ENCODE results near the gene RBM19.

The RBM19 gene

DNA sequence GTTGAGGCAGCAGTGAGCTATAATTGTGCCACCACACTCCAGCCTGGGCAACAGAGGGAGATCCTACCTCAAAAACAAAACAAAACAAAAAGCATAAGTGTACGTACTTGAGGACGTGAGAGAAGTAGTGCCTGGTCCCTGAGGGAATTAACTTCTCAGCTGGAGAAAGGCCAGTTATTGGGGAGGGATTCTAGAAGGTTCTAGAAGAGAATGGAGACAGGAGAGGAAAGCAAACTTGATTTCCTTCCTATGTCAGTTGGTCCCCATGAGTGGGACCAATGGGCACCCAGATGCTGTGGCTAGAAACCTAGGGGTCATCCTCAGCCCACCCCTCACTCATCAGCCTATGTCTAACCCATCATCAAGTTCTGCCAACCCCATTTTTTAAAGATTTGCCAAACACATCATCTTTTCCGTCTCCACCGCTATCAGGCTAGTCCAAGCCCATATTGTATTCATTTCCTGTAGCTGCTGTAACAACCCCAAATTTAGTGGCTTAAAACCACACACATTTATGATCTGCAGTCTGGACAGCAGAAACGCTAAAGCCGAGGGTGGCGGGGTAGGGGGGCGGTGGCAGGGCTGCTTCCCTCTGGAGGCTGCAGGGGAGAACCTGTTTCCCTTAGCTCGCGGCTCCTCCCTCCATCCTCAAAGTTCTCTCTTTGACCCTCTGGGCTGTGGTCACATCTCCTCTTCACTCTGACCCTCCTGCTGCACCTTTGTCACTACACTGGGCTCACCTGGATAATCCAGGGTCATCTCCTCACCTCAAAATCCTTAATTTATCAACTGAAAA, 7.2 kb upstream of the RBM19 start:
- H3K27me3 ChIP-seq (ENCODE audit: control insufficient read depth in 2 of 2, insufficient read depth in 2 of 2, low read length in 2 of 2) = peaks cover 3 to 6% of the 10 kb centered on the region in 2 donors

DNA sequence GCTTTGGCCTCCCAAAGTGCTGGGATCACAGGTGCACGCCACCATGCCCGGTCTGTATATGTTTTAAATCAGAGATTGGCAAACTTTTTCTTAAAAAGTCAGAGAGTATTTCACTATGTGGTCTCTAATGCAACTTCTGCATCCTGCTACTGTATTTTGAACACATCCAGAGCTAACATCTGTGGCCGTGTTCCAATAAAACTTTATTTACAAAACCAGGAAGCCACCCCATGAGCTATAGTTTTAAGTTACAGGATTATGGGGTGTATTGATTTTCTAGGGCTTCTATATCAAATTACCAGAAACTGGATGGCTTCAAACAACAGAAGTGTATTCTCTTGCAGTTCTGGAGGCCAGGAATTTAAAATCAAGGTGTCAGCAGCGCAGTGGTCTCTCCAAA, 5.3 kb upstream of the RBM19 start:
- H3K9ac ChIP-seq (ENCODE audit: low read depth in 1 of 2, low read length in 2 of 2) = no peak overlapping the region
- H3K4me1 ChIP-seq (ENCODE audit: control insufficient read depth in 2 of 2, insufficient read depth in 2 of 2, low read length in 2 of 2) = peaks cover 0 to 7% of the 10 kb centered on the region in 2 donors
- H3K36me3 ChIP-seq (ENCODE audit: control insufficient read depth in 2 of 2, insufficient read depth in 2 of 2, low read length in 2 of 2) = no peaks in the 10 kb centered on the region
- H3K9me3 ChIP-seq (ENCODE audit: control insufficient read depth in 2 of 2, low read length in 2 of 2) = no peaks in the 10 kb centered on the region
- H3K4me3 ChIP-seq (ENCODE audit: low read length in 2 of 2) = no peak overlapping the region
- peaks cover 0 to 4% of the 10 kb centered on the region in 2 donors for H3K27me3 ChIP-seq (ENCODE audit: control insufficient read depth in 2 of 2, insufficient read depth in 2 of 2, low read length in 2 of 2)
- H3K27ac ChIP-seq (ENCODE audit: low read depth in 2 of 2, low read length in 2 of 2) = no peak overlapping the region

More for the DNA sequence above, 7.2 kb upstream of the RBM19 start:
- Histone ChIP-seq H3K4me3 (ENCODE audit: low read length in 2 of 2) (no peak overlapping the region), H3K4me1 (ENCODE audit: control insufficient read depth in 2 of 2, insufficient read depth in 2 of 2, low read length in 2 of 2) (no peaks in the 10 kb centered on the region), H3K9ac (ENCODE audit: low read depth in 1 of 2, low read length in 2 of 2) (no peak overlapping the region), H3K36me3 (ENCODE audit: control insufficient read depth in 2 of 2, insufficient read depth in 2 of 2, low read length in 2 of 2) (no peaks in the 10 kb centered on the region), H3K9me3 (ENCODE audit: control insufficient read depth in 2 of 2, low read length in 2 of 2) (no peaks in the 10 kb centered on the region), H3K27ac (ENCODE audit: low read depth in 2 of 2, low read length in 2 of 2) (no peak overlapping the region)

DNA sequence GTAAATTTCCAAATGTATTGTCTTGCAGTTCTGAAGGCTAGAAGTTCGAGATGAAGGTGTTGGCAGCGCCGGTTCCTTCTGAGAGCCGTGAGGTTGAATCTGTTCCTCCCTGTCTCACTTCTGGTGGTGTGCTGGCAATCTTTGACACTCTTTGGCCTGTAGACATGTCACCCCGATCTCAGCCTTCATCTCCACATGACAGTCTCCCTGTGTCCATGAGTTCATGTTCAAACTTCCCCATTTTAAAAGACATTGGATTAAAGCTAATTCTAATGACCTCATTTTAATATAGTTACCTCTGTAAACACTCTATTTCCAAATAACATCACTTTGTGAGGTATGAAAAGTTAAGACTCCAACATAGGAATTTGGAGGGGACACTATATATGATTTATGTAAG, 4.1 kb upstream of the RBM19 start:
- no peaks in the 10 kb centered on the region for H3K36me3 ChIP-seq (ENCODE audit: control insufficient read depth in 2 of 2, insufficient read depth in 2 of 2, low read length in 2 of 2)

DNA sequence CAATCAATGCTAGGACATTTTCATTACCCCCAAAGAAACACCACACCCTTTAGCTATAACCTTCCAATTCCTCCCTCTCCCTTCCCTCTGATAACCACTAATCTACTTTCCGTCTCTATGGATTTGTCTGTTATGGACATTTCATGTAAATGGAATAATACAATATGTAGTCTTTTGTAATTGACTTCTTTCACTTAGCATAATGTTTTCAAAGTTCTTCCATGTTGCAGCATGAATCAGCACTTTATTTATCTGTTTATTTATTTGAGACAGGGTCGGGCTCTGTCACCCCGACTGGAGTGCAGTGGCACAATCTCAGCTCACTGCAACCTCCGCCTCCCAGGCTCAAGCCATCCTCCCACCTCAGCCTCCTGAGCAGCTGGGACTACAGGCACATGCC, 1.2 kb upstream of the RBM19 start:
- Histone ChIP-seq H3K4me1 (ENCODE audit: control insufficient read depth in 2 of 2, insufficient read depth in 2 of 2, low read length in 2 of 2) (peaks cover 6 to 14% of the 10 kb centered on the region in 2 donors), H3K36me3 (ENCODE audit: control insufficient read depth in 2 of 2, insufficient read depth in 2 of 2, low read length in 2 of 2) (peaks cover 1 to 2% of the 10 kb centered on the region in 2 donors), H3K27ac (ENCODE audit: low read depth in 2 of 2, low read length in 2 of 2) (no peak overlapping the region), H3K9ac (ENCODE audit: low read depth in 1 of 2, low read length in 2 of 2) (no peak overlapping the region), H3K27me3 (ENCODE audit: control insufficient read depth in 2 of 2, insufficient read depth in 2 of 2, low read length in 2 of 2) (no peaks in the 10 kb centered on the region), H3K4me3 (ENCODE audit: low read length in 2 of 2) (no peak overlapping the region), H3K9me3 (ENCODE audit: control insufficient read depth in 2 of 2, low read length in 2 of 2) (no peaks in the 10 kb centered on the region)

More for the DNA sequence above, 4.1 kb upstream of the RBM19 start:
- Histone ChIP-seq H3K4me1 (ENCODE audit: control insufficient read depth in 2 of 2, insufficient read depth in 2 of 2, low read length in 2 of 2) (peaks cover 5 to 14% of the 10 kb centered on the region in 2 donors), H3K4me3 (ENCODE audit: low read length in 2 of 2) (no peak overlapping the region), H3K9me3 (ENCODE audit: control insufficient read depth in 2 of 2, low read length in 2 of 2) (no peaks in the 10 kb centered on the region), H3K9ac (ENCODE audit: low read depth in 1 of 2, low read length in 2 of 2) (no peak overlapping the region), H3K27ac (ENCODE audit: low read depth in 2 of 2, low read length in 2 of 2) (no peak overlapping the region), H3K27me3 (ENCODE audit: control insufficient read depth in 2 of 2, insufficient read depth in 2 of 2, low read length in 2 of 2) (peaks cover 0 to 4% of the 10 kb centered on the region in 2 donors)

DNA sequence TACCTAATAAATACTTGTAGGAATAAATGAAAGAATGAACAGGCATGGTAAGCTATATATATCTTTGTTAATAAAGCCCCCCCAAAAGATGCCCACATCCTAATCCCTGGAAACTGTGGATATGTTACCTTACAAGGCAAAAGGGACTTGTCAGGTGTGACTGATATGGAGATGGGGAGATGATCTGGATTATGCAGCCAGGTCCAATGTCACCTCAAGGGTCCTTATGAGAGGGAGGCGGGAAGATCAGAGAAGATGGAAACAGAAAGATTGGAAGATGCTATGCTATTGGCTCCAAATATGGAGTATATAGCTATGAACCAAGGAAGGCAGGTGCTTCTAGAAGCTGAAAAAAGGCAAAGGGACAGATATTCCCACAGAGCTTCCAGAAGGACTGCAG, 3.4 kb downstream of the RBM19 start:
- H3K36me3 ChIP-seq (ENCODE audit: control insufficient read depth in 2 of 2, insufficient read depth in 2 of 2, low read length in 2 of 2) = peaks cover 34 to 47% of the 10 kb centered on the region in 2 donors
- no peaks in the 10 kb centered on the region for H3K9me3 ChIP-seq (ENCODE audit: control insufficient read depth in 2 of 2, low read length in 2 of 2)
- H3K9ac ChIP-seq (ENCODE audit: low read depth in 1 of 2, low read length in 2 of 2) = no peak overlapping the region
- peaks cover 6 to 14% of the 10 kb centered on the region in 2 donors for H3K4me1 ChIP-seq (ENCODE audit: control insufficient read depth in 2 of 2, insufficient read depth in 2 of 2, low read length in 2 of 2)
- H3K4me3 ChIP-seq (ENCODE audit: low read length in 2 of 2) = no peak overlapping the region
- H3K27ac ChIP-seq (ENCODE audit: low read depth in 2 of 2, low read length in 2 of 2) = no peak overlapping the region
- no peaks in the 10 kb centered on the region for H3K27me3 ChIP-seq (ENCODE audit: control insufficient read depth in 2 of 2, insufficient read depth in 2 of 2, low read length in 2 of 2)

DNA sequence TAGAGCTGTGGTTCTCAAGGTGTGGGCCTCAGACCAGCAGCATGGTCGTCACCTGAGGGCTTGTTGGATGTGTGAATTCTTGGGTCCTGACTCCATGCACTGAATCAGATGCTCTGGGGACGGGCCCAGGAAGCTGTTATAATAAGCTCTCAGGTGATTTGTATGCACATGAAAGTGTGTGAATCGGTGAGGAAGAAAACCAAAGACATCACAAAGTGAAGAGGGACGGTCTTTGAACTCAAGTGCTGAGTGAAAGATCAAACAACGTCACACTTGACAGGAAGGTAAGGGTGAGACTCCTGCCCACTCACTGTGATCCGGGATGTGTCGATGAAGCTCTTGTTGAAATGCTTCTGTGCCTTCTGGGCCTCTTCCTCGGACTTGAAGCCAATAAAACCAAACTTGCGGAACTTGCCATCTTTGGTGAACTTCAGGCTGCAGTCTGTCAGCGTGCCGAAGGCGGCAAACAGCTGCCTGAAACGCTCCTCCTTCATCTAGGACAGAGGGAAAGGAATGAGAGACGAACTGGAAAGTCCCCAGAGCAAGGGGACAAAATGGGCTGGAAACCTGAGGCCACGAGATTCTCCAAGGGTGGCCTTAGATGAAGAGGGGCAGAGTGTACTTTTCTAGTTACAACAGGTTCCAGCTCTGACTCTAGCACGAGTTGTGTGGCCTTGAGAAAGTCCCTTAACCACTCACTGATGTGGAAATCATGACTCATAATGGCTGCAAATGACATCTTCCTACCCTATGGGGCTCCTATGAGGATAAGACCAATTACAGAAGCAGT, 4.0 kb downstream of the RBM19 start:
- peaks cover 37 to 50% of the 10 kb centered on the region in 2 donors for H3K36me3 ChIP-seq (ENCODE audit: control insufficient read depth in 2 of 2, insufficient read depth in 2 of 2, low read length in 2 of 2)
- H3K9me3 ChIP-seq (ENCODE audit: control insufficient read depth in 2 of 2, low read length in 2 of 2) = no peaks in the 10 kb centered on the region
- peaks cover 6 to 14% of the 10 kb centered on the region in 2 donors for H3K4me1 ChIP-seq (ENCODE audit: control insufficient read depth in 2 of 2, insufficient read depth in 2 of 2, low read length in 2 of 2)
- no peak overlapping the region for H3K9ac ChIP-seq (ENCODE audit: low read depth in 1 of 2, low read length in 2 of 2)
- H3K27ac ChIP-seq (ENCODE audit: low read depth in 2 of 2, low read length in 2 of 2) = no peak overlapping the region
- H3K4me3 ChIP-seq (ENCODE audit: low read length in 2 of 2) = no peak overlapping the region
- H3K27me3 ChIP-seq (ENCODE audit: control insufficient read depth in 2 of 2, insufficient read depth in 2 of 2, low read length in 2 of 2) = no peaks in the 10 kb centered on the region

DNA sequence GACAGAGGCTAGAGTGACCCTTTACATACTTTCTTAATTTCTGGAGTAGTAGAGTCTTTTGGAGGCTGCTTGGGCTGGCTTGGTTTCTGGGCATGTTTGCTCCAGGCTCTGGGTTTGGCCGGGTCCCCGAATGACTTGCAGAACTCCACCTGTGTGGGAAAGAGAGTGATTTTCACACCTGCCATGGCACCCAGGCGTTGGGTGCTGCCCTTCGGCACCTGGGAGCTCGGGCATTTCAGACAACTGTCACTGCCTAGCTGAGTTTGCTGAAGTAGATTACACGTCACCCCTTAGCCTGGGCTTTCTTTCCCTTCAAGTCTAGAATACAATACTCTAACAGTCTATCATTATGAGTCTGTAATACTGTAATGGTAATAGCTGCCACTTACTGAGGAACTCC, 6.1 kb downstream of the RBM19 start:
- H3K36me3 ChIP-seq (ENCODE audit: control insufficient read depth in 2 of 2, insufficient read depth in 2 of 2, low read length in 2 of 2) = peaks cover 46 to 67% of the 10 kb centered on the region in 2 donors
- no peak overlapping the region for H3K4me3 ChIP-seq (ENCODE audit: low read length in 2 of 2)
- H3K27me3 ChIP-seq (ENCODE audit: control insufficient read depth in 2 of 2, insufficient read depth in 2 of 2, low read length in 2 of 2) = no peaks in the 10 kb centered on the region

DNA sequence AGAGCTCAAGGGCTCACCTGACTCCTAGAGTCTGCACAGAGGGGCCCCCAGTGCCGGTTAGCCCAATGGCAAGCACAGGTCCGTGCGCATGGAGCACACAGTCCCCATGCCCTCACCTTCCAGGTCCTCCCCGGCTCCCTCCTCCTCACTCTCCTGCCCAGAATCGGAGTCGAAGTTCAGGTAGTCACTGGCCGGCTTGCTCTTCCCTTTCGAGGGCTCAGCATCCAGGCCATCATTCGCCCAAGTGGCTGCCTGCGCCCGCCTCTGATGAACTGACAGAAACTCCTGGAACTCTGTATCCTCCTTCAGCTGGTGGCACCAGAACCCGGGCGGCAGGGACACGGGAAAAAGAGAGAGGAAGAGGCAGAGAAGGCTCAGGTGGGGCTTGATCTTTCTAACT, 7.0 kb downstream of the RBM19 start:
- peaks cover 50 to 75% of the 10 kb centered on the region in 2 donors for H3K36me3 ChIP-seq (ENCODE audit: control insufficient read depth in 2 of 2, insufficient read depth in 2 of 2, low read length in 2 of 2)
- H3K27ac ChIP-seq (ENCODE audit: low read depth in 2 of 2, low read length in 2 of 2) = no peak overlapping the region
- no peak overlapping the region for H3K9ac ChIP-seq (ENCODE audit: low read depth in 1 of 2, low read length in 2 of 2)
- H3K4me1 ChIP-seq (ENCODE audit: control insufficient read depth in 2 of 2, insufficient read depth in 2 of 2, low read length in 2 of 2) = no peaks in the 10 kb centered on the region
- H3K27me3 ChIP-seq (ENCODE audit: control insufficient read depth in 2 of 2, insufficient read depth in 2 of 2, low read length in 2 of 2) = no peaks in the 10 kb centered on the region
- no peaks in the 10 kb centered on the region for H3K9me3 ChIP-seq (ENCODE audit: control insufficient read depth in 2 of 2, low read length in 2 of 2)
- no peak overlapping the region for H3K4me3 ChIP-seq (ENCODE audit: low read length in 2 of 2)

More for the DNA sequence above, 6.1 kb downstream of the RBM19 start:
- no peak overlapping the region for H3K27ac ChIP-seq (ENCODE audit: low read depth in 2 of 2, low read length in 2 of 2)
- no peak overlapping the region for H3K9ac ChIP-seq (ENCODE audit: low read depth in 1 of 2, low read length in 2 of 2)
- no peaks in the 10 kb centered on the region for H3K4me1 ChIP-seq (ENCODE audit: control insufficient read depth in 2 of 2, insufficient read depth in 2 of 2, low read length in 2 of 2)
- no peaks in the 10 kb centered on the region for H3K9me3 ChIP-seq (ENCODE audit: control insufficient read depth in 2 of 2, low read length in 2 of 2)

DNA sequence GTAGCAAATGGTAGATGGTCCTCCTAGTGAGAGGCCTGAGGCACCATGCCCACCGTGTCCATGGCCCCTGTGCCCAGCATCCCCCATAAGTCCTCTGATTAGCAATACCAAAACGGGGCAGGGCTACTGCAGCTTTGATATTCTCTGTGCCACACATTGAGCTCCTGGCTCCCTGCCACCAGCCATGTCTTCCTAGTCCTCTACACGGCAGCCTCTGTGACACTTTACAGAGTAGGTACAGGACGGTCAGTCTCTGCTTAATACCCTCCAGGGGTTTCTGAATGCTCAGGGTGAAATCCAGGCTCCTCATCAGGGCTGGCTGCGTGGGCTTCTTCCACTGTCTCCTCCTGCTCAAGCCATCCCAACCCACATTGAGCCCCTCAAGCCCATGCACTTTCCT, 8.0 kb downstream of the RBM19 start:
- no peaks in the 10 kb centered on the region for H3K4me1 ChIP-seq (ENCODE audit: control insufficient read depth in 2 of 2, insufficient read depth in 2 of 2, low read length in 2 of 2)
- no peaks in the 10 kb centered on the region for H3K27me3 ChIP-seq (ENCODE audit: control insufficient read depth in 2 of 2, insufficient read depth in 2 of 2, low read length in 2 of 2)
- no peak overlapping the region for H3K27ac ChIP-seq (ENCODE audit: low read depth in 2 of 2, low read length in 2 of 2)
- H3K4me3 ChIP-seq (ENCODE audit: low read length in 2 of 2) = no peak overlapping the region
- peaks cover 50 to 84% of the 10 kb centered on the region in 2 donors for H3K36me3 ChIP-seq (ENCODE audit: control insufficient read depth in 2 of 2, insufficient read depth in 2 of 2, low read length in 2 of 2)
- H3K9ac ChIP-seq (ENCODE audit: low read depth in 1 of 2, low read length in 2 of 2) = no peak overlapping the region
- H3K9me3 ChIP-seq (ENCODE audit: control insufficient read depth in 2 of 2, low read length in 2 of 2) = no peaks in the 10 kb centered on the region

DNA sequence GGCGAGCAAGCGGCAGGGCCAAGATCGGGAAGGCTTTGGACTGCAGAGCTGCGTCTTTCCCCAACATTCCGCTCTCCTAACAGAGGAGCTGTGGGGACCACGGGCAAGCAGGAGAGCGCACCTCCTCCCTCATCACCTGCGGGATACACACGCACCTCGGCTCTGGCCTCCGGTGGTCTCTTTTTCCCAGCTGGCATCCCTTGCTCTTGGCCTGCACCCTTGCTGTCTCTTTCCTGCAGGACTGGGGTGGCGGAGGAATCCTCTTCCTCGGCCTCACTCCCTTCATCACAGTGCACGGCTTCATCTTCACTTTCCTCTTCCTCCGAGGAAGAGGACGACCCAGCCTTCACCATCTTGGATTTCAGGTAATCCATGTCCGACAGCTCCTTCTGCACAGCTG, 8.5 kb downstream of the RBM19 start:
- H3K27ac ChIP-seq (ENCODE audit: low read depth in 2 of 2, low read length in 2 of 2) = no peak overlapping the region
- no peak overlapping the region for H3K9ac ChIP-seq (ENCODE audit: low read depth in 1 of 2, low read length in 2 of 2)
- no peaks in the 10 kb centered on the region for H3K9me3 ChIP-seq (ENCODE audit: control insufficient read depth in 2 of 2, low read length in 2 of 2)
- peaks cover 50 to 84% of the 10 kb centered on the region in 2 donors for H3K36me3 ChIP-seq (ENCODE audit: control insufficient read depth in 2 of 2, insufficient read depth in 2 of 2, low read length in 2 of 2)
- no peaks in the 10 kb centered on the region for H3K4me1 ChIP-seq (ENCODE audit: control insufficient read depth in 2 of 2, insufficient read depth in 2 of 2, low read length in 2 of 2)
- no peaks in the 10 kb centered on the region for H3K27me3 ChIP-seq (ENCODE audit: control insufficient read depth in 2 of 2, insufficient read depth in 2 of 2, low read length in 2 of 2)
- no peak overlapping the region for H3K4me3 ChIP-seq (ENCODE audit: low read length in 2 of 2)
